ENCODE measurements around the gene INPP5K.

The INPP5K gene

GRCh38 chr17:1484676-1485422, 31.6 kb downstream of the INPP5K start:
- no peak for FAIRE-seq

- no peak for FAIRE-seq
These were observed 32.3 kb downstream of the INPP5K start for GRCh38 chr17:1484060-1484535.

DNA sequence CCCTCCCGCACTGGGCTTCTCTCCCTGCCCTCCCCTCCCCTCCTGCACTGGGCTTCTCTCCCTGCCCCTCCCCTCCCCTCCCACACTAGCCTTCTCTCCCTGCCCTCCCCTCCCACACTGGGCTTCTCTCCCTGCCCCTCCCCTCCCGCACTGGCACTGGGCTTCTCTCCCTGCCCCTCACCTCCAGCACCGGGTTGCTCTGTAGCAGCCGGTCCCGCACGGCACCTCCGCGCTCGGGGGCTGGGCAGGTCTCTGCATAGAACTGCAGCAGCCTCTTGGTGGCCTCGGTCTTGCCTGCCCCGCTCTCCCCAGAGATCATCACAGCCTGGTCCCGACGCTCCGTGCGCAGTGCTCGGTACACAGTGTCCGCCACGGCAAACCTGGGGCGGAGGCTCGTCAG, 33.7 kb downstream of the INPP5K start:
- FAIRE-seq, result no peak

DNA sequence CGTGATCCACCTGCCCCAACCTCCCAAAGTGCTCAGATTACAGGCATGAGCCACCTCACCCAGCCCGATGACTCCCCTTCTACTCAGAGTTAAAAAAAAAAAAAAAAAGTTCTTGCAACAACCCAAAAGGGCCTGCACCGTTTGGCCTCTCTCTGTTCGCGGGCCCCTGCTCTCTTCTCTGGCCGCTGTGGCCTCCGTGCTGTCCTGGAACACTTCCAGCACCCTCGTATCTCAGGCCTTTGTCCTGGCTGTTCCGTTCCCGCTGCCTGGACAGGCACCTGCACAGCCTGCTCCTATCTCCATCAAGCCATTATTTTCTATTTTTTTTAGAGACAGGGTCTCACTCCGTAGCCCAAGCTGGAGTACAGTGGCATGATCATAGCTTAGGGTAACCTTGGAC, 34.7 kb downstream of the INPP5K start:
- FAIRE-seq, result no peak

DNA sequence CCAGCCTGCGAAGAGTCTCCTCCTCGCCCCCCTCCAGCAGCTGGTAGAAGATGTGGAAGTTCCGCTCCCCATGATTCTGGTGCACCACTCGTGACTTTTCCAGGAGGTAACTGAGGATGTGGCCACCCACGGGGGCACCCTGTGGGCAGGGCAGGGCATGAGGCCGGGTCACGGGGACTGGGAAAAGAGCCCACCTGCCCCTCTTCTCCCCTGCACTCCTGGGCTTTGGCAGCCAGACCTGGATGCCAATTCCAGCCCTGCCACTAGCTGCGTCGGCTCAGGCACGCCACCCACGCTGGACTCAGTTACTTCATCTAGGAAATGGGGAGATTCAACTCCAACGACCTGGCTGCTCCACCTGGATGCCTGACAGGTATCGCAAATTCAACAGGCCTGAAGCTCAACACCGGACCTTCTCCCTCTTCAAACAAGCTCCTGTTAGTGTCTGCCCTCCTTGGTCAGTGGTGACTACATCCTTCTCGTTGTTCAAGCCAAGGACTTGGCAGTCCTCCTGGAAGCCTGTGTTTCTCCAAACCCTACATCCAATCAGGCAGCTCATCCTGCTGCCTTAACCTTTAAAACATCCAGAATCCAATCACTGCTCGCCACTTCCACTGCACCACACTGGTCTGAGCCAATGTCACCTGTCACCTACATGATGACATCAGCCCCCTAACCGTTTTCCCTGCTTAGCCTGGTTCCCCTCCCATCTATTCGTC, 35.5 kb downstream of the INPP5K start:
- FAIRE-seq, result no peak

- no peak for FAIRE-seq
These were observed 38.0 kb downstream of the INPP5K start for GRCh38 chr17:1478418-1478817.

GRCh38 chr17:1475321-1475854, 41.0 kb downstream of the INPP5K start:
- no peak for FAIRE-seq

GRCh38 chr17:1474402-1475189, 41.8 kb downstream of the INPP5K start:
- no peak for FAIRE-seq

GRCh38 chr17:1473841-1474240, 42.6 kb downstream of the INPP5K start:
- no peak for FAIRE-seq

DNA sequence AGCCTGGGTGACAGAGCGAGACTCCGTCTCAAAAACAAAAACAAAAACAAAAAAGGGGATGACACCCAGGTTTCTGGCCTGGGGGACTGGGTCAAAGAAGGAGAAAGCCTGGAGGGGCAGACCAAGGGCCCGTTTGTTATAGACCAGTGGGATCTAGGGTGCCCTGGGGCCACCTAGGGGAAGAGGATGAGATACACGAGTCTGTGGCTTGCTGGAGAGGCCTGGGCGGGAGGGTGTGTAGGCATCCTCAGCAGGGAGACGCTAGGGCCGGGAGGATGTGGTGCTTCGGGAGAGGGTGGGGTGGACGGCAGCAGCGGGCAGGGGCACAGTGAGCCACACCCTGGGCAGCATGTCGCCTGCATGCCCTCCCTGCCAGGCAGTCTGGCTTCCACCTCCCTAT, 43.2 kb downstream of the INPP5K start:
- no peak for FAIRE-seq

DNA sequence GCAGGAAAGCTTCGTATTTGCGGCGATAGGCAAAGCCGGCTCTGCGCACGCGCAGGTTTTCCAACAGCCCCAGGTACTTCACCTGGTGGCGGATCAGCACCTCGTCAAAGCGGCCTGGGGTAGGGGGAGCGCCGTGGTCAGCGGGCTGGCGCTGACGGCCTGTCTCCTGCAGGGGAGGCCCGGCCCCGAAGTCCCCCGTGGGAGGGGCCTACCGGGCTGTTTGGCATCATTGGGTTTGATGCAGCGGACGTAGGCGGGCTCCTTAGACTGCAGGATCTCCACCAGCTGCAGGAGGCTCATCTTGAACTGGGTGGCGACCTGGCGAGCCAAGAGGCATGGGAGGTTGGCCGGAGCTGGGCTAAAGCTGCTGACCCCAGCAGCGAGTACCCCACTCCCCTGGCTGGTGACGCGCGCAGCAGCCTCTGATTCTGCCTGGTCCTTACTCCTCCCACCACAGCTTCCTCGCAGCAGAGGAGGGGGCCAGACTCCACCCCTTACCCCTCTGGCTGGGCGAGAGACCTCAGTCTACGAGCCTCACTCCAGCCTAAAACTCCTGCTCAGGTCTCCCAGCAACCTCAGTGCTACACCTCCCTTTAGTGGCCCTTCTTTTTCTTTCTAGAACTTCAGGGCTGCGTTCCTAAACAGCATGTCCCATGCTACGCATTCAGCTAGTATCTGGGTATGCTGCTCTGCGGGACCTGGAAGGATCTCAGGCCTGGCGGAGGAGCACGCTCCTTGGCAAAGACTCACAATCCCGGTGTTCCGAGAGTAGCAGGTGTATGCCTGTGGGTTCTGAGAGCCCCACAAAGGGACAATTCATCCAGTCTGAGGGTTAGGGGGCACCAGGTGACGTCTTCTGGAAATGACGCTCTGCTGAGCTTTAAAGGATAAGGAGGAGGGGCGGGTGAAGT, 44.2 kb downstream of the INPP5K start:
- no peak for FAIRE-seq

- FAIRE-seq, result no peak
These were observed 44.9 kb downstream of the INPP5K start for GRCh38 chr17:1471490-1471889.

DNA sequence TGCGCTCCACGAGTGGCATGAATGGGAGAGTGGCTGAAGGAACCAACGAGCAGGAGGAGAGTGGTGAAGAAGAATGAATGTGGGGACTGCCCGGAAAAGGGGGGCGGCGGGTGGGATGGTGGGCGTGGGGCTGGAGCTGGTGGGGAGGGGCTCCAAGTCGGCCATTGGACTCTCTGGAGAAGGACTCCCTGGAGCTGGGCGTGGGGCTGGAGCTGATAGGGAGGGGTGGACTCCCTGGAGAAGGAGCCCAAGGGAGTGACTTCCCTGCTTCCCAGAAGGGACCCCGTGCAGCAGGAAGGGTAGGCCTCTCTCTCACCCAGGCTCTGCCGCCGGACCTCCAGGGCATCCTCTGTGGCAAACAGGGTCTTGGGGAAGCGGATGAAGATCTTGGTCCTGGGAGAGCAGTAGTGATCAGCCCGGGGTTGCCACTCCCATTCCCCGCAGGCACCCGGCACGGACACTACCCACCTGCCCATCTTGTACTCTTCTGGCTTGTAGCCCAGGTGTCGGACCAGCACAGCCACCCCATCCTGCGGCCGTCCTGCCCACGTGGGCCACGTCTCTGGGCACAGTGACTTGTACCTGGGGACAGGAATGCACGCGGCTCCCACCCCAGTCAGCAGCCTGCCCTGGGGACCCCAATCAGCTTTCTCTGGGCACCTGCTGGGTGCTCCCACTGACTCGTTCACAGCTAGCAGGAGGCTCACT, 45.5 kb downstream of the INPP5K start:
- no peak for FAIRE-seq

GRCh38 chr17:1470071-1470754, 46.2 kb downstream of the INPP5K start:
- FAIRE-seq, result no peak

- no peak for FAIRE-seq
These were observed 47.1 kb downstream of the INPP5K start for GRCh38 chr17:1469231-1469852.

- FAIRE-seq, result no peak
These were observed 48.4 kb downstream of the INPP5K start for GRCh38 chr17:1467898-1468492.

- FAIRE-seq, result no peak
These were observed 49.2 kb downstream of the INPP5K start for GRCh38 chr17:1467258-1467657.

- no peak for FAIRE-seq
These were observed 52.2 kb downstream of the INPP5K start for GRCh38 chr17:1464186-1464585.

DNA sequence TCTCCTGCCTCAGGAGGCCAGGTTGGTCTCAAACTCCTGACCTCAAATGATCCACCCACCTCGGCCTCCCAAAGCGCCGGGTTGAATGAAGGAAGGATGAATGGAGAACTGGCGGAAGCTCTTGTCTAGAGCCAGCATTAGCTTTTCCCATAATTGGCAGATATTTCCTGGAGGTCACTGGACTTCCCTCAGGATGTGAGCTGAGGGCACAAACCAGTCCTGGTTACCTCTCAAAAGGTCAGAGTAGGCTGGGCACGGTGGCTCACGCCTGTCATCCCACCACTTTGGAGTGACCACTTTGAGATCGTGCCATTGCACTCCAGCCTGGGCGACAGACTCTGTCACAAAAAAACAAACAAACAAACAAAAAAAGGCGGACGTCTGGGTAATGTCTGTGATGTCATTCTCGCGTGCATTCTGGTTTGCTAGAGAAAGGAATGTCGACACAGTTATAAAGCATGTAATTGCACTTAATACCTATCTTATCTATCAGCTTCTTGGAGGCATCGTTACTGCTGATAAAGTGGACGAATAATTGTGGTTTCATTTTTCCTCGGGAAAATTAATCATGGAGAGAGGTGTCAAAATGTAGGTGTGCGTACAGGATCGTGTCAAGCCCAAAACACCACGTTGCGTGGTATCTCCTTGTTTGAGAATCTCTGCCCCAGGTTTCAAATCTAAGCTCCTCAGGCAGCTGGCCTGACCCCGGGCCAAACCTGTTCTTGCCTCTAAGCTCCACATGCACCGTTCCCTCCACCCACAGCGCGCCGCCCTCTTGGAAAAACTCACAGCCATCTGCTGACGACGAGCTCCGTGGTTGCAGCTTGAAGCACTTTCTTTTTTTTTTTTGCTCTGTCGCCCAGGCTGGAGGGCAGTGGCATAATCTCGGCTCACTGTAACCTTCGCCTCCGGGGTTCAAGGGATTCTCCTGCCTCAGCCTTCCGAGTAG, 54.0 kb downstream of the INPP5K start:
- no peak for FAIRE-seq
